ENCODE data around the gene NTM.

DNA sequence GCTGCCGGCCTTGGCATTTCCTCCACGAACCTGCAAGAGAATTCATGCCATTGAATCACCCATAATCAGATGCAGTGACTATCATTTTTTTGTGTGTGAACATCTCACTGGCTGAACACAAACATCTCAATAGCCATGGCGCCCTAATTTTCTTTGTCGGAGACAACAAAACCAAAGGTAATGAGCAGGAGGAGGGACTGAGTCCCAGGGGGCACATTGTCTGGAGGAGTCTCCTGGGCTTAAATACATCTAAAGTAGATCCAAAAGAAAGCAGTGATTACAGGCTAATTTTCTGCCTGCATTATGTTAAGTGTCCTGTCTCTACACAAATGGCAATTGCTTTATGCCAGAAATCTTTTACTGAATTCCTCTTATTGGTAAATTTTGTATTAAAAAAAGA lies 113.5 kb downstream of the NTM start:
- TF ChIP-seq, protein P1, sequence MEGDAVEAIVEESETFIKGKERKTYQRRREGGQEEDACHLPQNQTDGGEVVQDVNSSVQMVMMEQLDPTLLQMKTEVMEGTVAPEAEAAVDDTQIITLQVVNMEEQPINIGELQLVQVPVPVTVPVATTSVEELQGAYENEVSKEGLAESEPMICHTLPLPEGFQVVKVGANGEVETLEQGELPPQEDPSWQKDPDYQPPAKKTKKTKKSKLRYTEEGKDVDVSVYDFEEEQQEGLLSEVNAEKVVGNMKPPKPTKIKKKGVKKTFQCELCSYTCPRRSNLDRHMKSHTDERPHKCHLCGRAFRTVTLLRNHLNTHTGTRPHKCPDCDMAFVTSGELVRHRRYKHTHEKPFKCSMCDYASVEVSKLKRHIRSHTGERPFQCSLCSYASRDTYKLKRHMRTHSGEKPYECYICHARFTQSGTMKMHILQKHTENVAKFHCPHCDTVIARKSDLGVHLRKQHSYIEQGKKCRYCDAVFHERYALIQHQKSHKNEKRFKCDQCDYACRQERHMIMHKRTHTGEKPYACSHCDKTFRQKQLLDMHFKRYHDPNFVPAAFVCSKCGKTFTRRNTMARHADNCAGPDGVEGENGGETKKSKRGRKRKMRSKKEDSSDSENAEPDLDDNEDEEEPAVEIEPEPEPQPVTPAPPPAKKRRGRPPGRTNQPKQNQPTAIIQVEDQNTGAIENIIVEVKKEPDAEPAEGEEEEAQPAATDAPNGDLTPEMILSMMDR (conservative IDR thresholded peaks at IDR 0.05 in 1 of 2, IDR thresholded peaks at IDR 0.05 in 1 of 2; ENCODE audit: low read depth in 1 of 2, low read length in 2 of 2) = no peak
- TF ChIP-seq EZH2 (IDR thresholded peaks at IDR 0.05; ENCODE audit: low read length, missing control alignments) = no peak
